Stimulated activated CD4-positive, alpha-beta T cell treated with anti-CD3 and anti-CD28 coated beads, Interleukin-1b, Interleukin-23, amount 100 ng/mL, for 24 hours (primary cell): ENCODE results near the gene PGAP3.

Source experiments
- DNase-seq, 4 experiments: peaks; one replicate each; pipeline ENCODE4 v3.0.0-alpha.2; 2020; ENCODE audit warnings: low read depth in 4 of 4, low spot score in 1 of 4

PGAP3 gene

DNA sequence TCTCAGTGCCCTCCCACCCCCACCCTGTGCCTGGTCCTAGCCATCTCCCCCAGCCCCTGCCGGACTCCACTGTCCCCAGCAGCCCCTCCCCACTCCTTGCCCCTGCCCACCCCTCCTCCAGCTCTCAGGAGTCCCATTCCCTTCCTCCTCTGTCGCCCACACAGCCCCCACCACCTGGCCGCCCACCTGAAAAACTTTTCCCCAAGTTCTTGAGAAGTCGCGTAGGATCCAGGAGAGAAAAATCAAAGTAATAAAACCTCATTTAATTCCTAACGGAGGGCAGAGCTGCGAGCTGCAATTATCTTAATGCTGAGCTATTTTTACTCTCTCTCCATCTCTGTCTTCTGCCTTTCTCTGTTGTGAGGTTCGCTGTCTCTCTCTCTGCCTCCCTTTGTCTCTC, 63.5 kb downstream of the PGAP3 start:
- no peak for DNase-seq

DNA sequence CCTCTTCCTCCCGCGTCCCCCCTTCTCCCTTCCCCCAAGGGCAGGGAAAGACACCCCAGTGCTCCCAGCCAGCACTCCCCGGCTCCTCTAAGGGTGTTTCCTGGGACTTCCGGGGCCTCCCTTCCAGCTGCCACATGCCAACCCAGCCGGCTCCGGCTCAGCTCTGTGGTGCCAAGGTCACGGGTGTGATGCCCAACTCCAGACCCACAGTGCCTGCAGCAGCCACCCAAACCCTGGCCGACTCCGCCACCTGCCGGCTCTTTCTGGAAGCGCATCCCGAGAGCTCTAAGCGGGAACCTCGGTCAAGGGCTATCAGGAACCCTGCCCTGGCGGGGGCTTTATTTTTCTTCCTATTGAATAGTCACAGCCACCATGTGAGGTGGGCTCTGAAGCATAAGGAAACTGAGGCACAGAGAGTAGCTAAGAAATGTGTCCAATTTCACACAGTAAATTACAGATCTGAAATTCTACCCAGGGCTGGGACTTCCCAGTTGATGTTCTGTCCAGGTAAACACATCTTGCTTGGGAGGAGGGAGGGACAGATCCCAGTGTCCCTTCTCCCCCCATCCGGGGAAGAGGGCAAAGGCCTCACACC, 64.4 kb downstream of the PGAP3 start:
- DNase-seq, result peak; percentile 71 to 87 (median 78)

DNA sequence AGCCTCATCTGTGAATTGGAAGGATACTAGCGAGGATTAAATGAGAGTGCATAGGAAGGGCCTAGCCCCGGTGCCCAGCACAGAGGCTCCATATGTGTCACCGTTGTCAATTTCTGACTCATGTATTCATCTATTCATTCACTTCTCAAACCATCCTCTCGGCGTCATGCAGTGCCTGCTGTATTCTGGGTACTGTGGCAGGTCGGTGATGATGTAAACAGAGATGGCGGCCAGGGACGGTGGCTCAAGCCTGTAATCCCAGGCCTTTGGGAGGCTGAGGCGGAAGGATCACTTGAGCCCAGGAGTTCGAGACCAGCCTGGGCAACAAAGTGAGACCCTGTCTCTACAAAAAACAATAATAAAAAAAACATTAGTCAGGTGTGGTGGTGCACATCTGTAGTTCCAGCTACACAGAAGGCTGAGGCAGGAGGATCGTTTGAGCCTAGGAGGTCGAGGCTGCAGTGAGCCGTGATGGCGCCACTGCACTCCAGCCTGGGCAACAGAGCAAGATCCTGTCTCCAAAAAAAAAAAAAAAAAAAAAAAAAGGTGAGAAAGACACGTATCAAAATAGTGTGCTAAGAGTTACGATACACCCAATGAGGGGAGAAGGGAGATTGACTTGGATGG, 65.4 kb downstream of the PGAP3 start:
- no peak for DNase-seq

DNA sequence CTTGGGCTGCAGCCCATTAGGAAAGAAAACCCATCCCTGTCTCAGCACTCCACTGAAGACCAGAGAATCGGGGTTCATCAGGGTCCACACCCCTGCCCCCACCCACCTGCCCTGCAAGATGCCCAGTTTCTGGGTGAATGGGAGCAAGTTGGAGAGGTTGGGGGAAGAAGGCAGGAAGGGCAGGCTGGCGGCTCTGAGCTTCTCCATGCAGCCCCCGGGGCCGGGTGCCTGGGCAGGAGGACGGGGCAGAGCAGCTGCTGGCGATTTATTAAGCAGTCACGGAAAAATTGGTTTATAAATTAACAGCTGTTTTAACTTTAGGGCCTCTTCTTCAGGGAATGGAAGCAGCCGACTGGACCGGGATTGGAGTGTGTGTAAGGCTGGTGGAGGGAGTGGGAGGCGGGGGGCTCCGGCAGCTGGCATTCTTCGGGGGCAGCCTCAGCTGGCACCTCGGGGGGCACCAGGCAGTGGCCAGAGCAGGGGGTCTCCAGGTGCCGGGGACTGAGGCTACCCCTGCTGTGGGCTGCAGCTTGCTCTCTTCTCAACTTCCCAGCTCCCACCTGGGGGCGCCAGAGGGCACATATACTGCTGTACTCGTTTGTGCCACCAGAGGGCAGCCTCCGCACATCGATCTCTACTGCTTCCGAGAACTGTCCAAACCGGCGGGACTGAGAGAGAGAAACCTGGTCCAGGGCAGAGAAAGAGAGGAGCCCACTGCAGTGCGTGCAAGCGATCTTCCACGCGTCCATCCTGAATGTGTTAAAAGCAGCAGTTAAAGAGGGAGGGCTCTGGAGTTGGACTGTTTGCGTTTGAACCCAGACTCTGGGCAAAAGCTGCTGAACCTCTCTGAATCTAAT, 66.1 kb downstream of the PGAP3 start:
- peak; percentile 73 to 89 (median 76) for DNase-seq
